GM19455 (cell line): ENCODE measurements around the gene GALNT3.

ENCODE experiments used
- ATAC-seq: cut with Tn5 transposase; IDR thresholded peaks from one replicate; pipeline ENCODE4 v1.9.1; 2021; ENCODE audit not compliant: unreplicated experiment

The GALNT3 gene

DNA sequence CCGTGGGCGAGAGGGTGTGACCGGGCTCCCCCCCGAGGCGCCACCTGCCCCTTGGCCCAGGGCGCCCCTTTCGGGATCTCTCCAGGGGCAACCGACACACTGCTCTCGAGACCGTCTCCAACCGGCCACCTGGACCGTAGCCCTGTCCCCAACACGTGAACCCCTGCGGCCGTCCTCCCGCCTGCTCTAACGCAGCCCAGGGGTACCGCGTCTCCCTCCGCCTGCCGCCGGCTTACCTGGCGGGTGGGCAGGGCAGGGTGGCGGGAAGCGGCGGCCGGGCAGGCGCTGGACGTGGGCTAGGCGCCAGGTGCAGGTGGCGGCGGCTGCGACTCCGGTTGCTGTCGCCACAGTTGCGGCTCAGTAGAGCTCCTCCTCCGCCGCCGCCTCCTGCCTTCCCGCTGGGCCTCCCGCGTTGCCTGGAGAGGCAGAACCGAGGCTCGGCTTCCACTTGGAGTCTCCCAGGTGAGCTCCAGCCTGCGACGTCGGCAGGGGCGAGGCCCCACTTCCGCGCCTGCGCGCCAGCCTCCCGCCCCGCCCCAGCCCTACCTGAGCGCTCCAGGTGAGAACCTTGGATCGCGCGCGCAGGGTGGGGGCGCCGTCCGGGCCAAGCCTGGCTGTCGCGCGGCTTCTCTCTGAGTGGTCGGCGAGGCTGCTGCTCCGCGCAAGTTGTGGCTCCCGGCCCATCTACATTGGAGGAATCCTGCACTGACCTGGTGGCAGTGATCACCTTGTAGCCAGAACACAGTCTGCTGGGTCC is at the start of gene GALNT3:
GALNT3 (minus strand) TSS at position 469 of the 757 bp plus-strand sequence. CDS start 23,547 bp downstream, outside the sequence.
- ATAC-seq, result peak; percentile 42

GRCh38 chr2:165843351-165843750 is 49.3 kb upstream of the GALNT3 start:
- no peak for ATAC-seq

GRCh38 chr2:165840333-165840958 is 46.4 kb upstream of the GALNT3 start:
- ATAC-seq, result no peak

DNA sequence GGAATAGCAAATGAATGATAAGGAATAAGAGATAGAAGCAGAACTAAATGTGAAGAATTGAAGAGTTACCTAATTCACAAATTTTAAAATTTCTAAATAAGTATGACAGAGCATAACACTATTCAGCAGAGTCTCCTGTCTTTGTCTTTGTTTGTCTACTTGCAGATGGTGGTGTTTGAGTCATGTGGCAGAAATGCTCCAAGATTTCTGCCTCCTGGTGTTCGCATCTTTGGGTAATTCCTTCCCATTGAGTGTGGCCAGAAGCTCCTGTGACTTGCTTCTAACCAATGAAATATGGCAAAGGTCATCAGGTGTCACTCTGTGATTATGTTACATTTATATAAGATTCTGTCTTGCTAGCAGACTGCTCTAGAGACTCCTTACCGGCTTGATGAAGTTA is 45.6 kb upstream of the GALNT3 start:
- ATAC-seq, result no peak

DNA sequence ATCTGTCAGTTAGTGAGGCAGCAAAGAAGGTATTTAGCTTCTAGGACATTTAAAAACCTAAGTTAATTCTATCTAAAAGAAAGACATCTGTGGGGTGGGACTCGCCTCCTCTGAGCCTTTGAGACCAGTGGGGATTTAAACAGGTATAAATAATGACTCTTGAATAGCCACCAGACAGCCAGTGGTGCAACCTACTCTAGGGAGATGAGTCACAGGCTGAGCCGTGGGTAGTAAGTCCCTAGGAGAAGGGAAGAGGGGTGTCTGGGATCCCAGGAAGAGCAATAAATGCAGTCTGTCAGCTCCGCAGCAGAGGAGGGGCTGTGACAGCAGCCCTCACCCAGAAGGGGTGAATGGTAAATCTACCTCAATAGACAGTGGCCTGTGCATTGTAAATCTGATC is 43.1 kb upstream of the GALNT3 start:
- ATAC-seq, result no peak

GRCh38 chr2:165835363-165835762 is 41.3 kb upstream of the GALNT3 start:
- no peak for ATAC-seq

DNA sequence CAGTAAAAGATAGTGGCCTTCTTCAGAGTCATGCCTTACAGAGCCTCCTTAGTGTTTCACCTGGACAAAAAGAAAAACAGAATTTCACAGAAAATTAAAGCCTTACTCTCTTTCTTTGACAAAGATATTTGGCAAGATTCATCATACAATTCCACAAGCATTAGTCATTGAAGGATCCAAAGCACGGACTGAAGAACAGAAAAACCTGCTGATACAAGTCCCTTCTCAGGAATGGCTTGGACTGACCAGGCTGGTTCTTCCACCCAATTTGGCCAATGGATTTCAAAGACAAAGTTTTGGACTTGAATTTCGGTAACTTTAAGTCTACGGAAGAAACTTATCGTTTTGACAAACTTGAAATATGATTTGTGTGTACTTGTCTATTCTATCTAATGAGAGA is 39.1 kb upstream of the GALNT3 start:
- no peak for ATAC-seq

DNA sequence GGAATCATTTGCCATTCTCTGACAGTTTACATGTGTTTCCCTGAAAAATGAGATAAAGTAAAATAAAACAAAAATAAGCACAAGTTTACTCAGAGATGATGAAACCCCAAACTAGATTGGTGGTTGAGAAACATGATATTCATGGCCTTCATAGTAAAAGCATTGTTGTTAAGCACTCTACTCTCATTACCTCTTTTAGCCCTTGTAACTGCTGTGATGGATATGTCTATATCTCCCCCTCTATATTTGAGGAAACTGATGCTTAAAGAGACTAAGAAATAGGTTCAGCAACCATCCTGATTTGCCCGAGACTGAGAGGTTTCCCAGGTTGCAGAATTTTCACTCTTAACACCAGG is 33.9 kb upstream of the GALNT3 start:
- no peak for ATAC-seq

DNA sequence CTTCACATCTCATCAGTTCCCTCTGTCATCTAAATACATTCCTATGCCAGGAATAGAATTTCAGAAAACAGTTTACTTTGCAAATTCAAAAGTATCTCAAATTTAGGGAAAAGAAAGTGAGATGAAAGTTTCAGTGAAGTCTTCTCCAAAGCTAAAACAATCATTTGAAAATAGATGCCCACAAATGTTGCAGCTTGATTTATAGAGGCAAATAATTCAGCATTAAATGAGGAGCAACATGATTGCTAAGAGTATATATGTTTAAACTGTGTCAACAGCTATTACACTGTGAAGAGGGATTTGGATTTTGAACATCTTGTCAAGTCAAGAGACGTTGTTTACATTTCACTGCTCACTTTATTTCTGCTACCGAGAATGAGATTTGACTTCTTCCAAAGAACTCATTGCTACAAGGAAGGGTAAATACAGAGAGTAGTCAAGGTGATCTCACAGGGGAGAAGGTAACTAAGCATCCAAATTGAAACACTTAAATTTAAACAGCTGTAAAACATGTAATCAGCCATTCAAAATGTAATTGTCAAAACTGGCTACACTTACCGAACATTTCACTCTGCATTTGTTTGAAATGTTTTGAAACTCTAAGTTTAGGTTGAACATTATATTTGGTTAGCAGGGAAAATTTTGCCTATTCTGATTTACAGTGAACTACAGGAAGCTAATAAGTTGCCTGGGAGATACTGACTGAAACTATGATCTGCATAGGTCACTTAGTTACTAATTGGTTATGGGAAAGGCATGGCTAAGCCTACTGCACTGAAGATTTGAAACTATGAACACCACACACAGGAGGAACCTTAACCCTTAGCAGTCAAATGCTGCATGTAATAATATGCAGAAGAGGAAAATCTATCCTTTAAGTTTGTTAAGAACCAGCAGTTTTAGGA is 33.2 kb upstream of the GALNT3 start:
- no peak for ATAC-seq

GRCh38 chr2:165825041-165825440 is 31.0 kb upstream of the GALNT3 start:
- no peak for ATAC-seq

DNA sequence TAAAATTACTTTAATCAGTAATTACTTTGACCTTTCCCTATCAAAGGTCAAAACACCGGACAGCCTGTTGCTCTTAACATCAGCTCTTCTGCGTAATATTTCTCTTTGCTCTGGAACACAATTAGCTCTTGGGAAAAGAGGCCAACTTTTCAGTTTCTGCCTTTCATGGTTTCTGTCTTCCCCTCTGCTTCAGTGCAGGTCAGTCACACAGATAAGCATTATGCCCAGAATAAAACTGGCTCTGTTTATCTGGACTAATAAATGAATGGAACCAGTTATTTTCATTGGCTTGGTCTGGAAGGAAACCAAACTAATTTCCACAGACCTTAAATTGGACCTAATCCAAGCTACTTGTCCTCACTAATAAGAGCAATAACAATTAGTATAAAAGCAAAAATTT is 26.2 kb upstream of the GALNT3 start:
- ATAC-seq, result no peak

GRCh38 chr2:165818920-165819319 is 24.9 kb upstream of the GALNT3 start:
- ATAC-seq, result no peak

DNA sequence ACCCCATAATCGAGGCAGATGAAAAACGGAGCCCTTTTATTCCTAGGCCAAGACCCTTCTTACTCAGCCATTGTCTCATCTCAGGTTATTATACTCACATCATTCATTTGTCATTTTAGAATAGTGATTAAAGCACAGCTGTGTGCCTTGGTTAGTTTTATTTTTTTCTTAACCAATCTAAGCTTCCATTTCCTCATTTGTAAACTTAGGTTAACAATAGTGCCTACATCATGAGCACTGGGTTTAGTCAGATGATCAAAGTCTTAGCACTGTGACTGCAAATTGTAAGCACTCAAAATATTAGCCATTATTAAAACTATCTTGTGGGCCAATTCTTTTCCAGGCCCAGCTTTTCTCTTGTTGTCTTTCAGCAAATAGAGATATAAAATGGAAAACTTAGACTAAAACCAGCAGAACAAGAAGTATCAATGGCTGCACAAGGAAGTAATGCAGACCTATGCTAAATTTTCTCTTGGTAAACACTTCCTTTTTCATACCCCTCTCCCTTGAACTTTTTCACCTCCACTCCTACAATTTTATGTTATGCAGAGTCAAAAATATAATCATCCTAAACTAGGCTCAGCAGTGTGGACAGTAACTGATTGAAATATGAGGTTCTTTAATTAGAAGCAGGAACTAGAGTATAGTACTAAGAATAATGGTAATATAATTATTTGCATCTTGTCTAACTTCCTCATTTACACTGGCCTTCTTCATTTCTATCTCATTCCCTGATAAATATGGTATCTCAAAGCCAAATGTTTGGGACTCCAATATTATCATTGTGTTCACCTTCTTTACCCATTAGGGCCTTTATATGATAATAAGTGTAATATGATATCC is 21.5 kb upstream of the GALNT3 start:
- peak; percentile 48 for ATAC-seq

- no peak for ATAC-seq
These were observed 20.4 kb upstream of the GALNT3 start for GRCh38 chr2:165814473-165814872.

- ATAC-seq, result no peak
These were observed 17.7 kb upstream of the GALNT3 start for GRCh38 chr2:165811592-165812370.

GRCh38 chr2:165810418-165810817 is 16.4 kb upstream of the GALNT3 start:
- no peak for ATAC-seq

GRCh38 chr2:165804719-165805118 is 10.7 kb upstream of the GALNT3 start:
- ATAC-seq, result no peak

DNA sequence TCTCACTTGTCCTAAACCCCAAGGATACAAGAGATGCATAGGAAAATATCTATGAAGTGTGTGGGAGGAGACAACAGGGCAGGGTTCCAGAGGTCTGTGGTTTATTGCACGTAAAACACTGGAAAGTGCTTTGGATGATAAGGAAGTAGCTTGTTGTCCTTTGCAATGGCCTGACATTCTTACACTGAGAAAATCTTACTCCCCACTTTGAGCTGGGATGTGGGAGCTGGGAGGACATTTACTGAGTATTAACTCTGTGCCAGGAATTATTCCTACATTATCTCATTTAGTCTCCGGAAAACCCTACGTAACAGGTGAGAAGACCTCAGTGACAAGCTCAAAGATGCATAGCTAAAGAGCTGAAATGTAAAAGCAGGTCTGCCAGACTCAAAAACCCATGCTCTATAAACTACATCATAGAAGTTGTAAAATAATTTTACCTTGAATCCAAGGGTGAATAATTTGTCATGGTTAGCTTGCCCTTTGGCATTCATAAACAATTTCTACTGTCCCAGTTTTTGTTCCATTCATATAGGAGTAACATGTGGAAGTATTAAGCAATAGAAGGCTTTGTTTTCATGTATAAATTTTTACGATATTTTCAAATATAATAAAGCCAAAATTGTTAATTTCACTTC is 9.2 kb upstream of the GALNT3 start:
- no peak for ATAC-seq

DNA sequence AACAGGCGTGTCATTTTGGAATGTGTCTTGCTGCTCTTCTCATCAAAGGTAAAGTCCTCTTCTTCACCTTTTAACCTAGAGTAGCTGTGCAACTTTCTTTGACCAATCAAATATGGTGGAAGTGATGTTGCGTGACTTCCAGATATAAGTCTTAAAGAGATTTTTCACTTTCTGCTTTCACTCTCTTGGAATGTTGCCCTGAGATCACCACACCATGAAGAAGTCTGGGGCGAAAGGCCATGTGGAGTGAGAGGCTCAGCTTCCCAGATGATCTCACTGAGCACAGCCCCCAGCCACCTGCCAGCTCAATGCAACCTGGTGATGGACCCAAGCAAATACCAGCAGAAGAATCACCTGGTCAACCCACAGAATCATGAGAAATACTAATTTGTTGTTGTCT is 7.1 kb upstream of the GALNT3 start:
- ATAC-seq, result no peak
